IMR-90 (cell line): ENCODE data around the gene PRKAR2A. TPM values are rescaled to one million over a fixed set of nuclear protein-coding genes. Genes with fewer than 3 reads are reported as not detected.

Experiments used
- ATAC-seq: fragments of 200-7000 bp; cut with Tn5 transposase; 2 replicates; pipeline ENCODE4 v1.9.1; 2020; ENCODE audit warnings: low read depth, mild to moderate bottlenecking, moderate library complexity
- BruUV-seq: library from RNA; stranded (reverse); fragments of 400-500 nt; replicated peaks from 2 replicates; lab custom pipeline; 2021; lab: Mats Ljungman, UMichigan
- CTCF ChIA-PET: fragments of 300-600 bp; formaldehyde crosslinking; extraction: SDS; loops from one replicate; lab custom pipeline; 2021; ENCODE audit warnings: antibody characterized with exemption; lab: Yijun Ruan, JAX
- POLR2A ChIA-PET: fragments of 300-600 bp; sonication (Branson Sonifier 250); formaldehyde crosslinking; loops from one replicate; lab custom pipeline; 2022; ENCODE audit warnings: antibody characterized with exemption; ENCODE audit not compliant: unreplicated experiment; lab: Charles Lee
- DNase-seq: peaks from one replicate; pipeline ENCODE4 v3.0.0; 2013
- H2AFZ ChIP-seq: replicated peaks from 2 replicates; pipeline ENCODE3; 2013; ENCODE audit warnings: low read length, mild to moderate bottlenecking; ENCODE audit not compliant: poor library complexity
- H2AK5ac ChIP-seq: 2 replicates; pipeline ENCODE4 v1.6.1; 2013; ENCODE audit warnings: low read depth, low read length, inconsistent platforms
- H2AK9ac ChIP-seq: replicated peaks from 2 replicates; pipeline ENCODE3; 2013; ENCODE audit warnings: mild to moderate bottlenecking, low read depth, low read length, moderate library complexity; ENCODE audit not compliant: poor library complexity
- H2BK120ac ChIP-seq: 2 replicates; pipeline ENCODE4 v1.6.1; 2013; ENCODE audit warnings: low read depth, low read length, inconsistent platforms
- H2BK15ac ChIP-seq: 3 replicates; pipeline ENCODE4 v1.6.1; 2013; ENCODE audit warnings: low read depth, low read length, inconsistent platforms
- H2BK20ac ChIP-seq: 2 replicates; pipeline ENCODE4 v1.6.1; 2013; ENCODE audit warnings: low read depth, mild to moderate bottlenecking, inconsistent platforms, low read length, moderate library complexity
- H2BK5ac ChIP-seq: 2 replicates; pipeline ENCODE4 v1.6.1; 2013; ENCODE audit warnings: mild to moderate bottlenecking, low read depth, low read length, inconsistent platforms; ENCODE audit not compliant: poor library complexity, severe bottlenecking
- H3K14ac ChIP-seq: replicated peaks from 2 replicates; pipeline ENCODE4 v1.6.1; 2013; ENCODE audit warnings: low read depth, low read length, inconsistent platforms
- H3K18ac ChIP-seq: 2 replicates; pipeline ENCODE4 v1.6.1; 2013; ENCODE audit warnings: low read depth, low read length, control low read depth
- H3K23ac ChIP-seq: 2 replicates; pipeline ENCODE4 v1.6.1; 2013; ENCODE audit warnings: low read depth, low read length, inconsistent platforms
- H3K27ac ChIP-seq: 2 replicates; pipeline ENCODE4 v1.5.1; 2013; ENCODE audit warnings: mild to moderate bottlenecking, control low read depth, low read length; ENCODE audit not compliant: insufficient read depth
- H3K27me3 ChIP-seq: 2 replicates; pipeline ENCODE4 v1.6.1; 2013; ENCODE audit warnings: low read length; ENCODE audit not compliant: control insufficient read depth, insufficient read depth
- H3K36me3 ChIP-seq: 2 replicates; pipeline ENCODE4 v1.6.1; 2013; ENCODE audit warnings: low read length, mixed read lengths; ENCODE audit not compliant: control insufficient read depth, insufficient read depth
- H3K4ac ChIP-seq: 2 replicates; pipeline ENCODE4 v1.6.1; 2013; ENCODE audit warnings: low read depth, low read length, inconsistent platforms
- H3K4me1 ChIP-seq: 2 replicates; pipeline ENCODE4 v1.6.1; 2013; ENCODE audit warnings: low read length, mixed read lengths; ENCODE audit not compliant: control insufficient read depth, insufficient read depth
- H3K4me2 ChIP-seq: 2 replicates; pipeline ENCODE4 v1.6.1; 2013; ENCODE audit warnings: low read depth, mild to moderate bottlenecking, control low read depth, low read length, moderate library complexity
- H3K4me3 ChIP-seq: 2 replicates; pipeline ENCODE4 v1.5.1; 2013; ENCODE audit warnings: low read depth, mild to moderate bottlenecking, control low read depth, low read length, moderate library complexity; ENCODE audit not compliant: insufficient read depth
- H3K56ac ChIP-seq: 2 replicates; pipeline ENCODE4 v1.6.1; 2013; ENCODE audit warnings: low read length, inconsistent platforms; ENCODE audit not compliant: insufficient read depth; ENCODE audit errors: extremely low read depth
- H3K79me1 ChIP-seq, 2 experiments: 2 replicates each; pipeline ENCODE4 v1.6.1; 2013; ENCODE audit warnings: low read length in 2 of 2, inconsistent platforms in 1 of 2, low read depth in 1 of 2
- H3K9ac ChIP-seq: 2 replicates; pipeline ENCODE4 v1.6.1; 2013; ENCODE audit warnings: low read depth, low read length, control low read depth
- H3K9me1 ChIP-seq: 2 replicates; pipeline ENCODE4 v1.6.1; 2013; ENCODE audit warnings: low read length, inconsistent platforms; ENCODE audit not compliant: insufficient read depth
- H3K9me3 ChIP-seq: 2 replicates; pipeline ENCODE4 v1.6.1; 2013; ENCODE audit warnings: low read length; ENCODE audit not compliant: control insufficient read depth, insufficient read depth
- H4K20me1 ChIP-seq: 2 replicates; pipeline ENCODE4 v1.6.1; 2013; ENCODE audit warnings: low read length, inconsistent platforms; ENCODE audit not compliant: insufficient read depth
- H4K5ac ChIP-seq: 2 replicates; pipeline ENCODE4 v1.6.1; 2013; ENCODE audit warnings: mild to moderate bottlenecking, low read depth, low read length, control low read depth
- H4K8ac ChIP-seq, 2 experiments: 2 replicates each; pipeline ENCODE4 v1.6.1; 2013; ENCODE audit warnings: low read depth in 2 of 2, low read length in 2 of 2, control low read depth in 1 of 2, inconsistent platforms in 1 of 2
- H4K91ac ChIP-seq: 2 replicates; pipeline ENCODE4 v1.6.1; 2013; ENCODE audit warnings: low read depth, low read length, inconsistent platforms; ENCODE audit not compliant: insufficient read depth
- BHLHE40 ChIP-seq: fragments of 150-350 bp; IDR thresholded peaks from 2 replicates; pipeline ENCODE4 v1.6.1; 2016; ENCODE audit warnings: mild to moderate bottlenecking, low read depth, low read length
- CEBPB ChIP-seq: IDR thresholded peaks from 2 replicates; pipeline ENCODE4 v1.6.1; 2012; ENCODE audit warnings: low read depth, low read length, improper control_type of control experiment
- CHD1 ChIP-seq: IDR thresholded peaks from 2 replicates; pipeline ENCODE4 v1.6.1; 2012; ENCODE audit warnings: low read depth, low read length, improper control_type of control experiment
- FOS ChIP-seq: fragments of 150-350 bp; IDR thresholded peaks from 2 replicates; pipeline ENCODE4 v1.6.1; 2016; ENCODE audit warnings: low read depth, low read length
- MAFK ChIP-seq: IDR thresholded peaks from 2 replicates; pipeline ENCODE4 v1.6.1; 2012; ENCODE audit warnings: low read depth, low read length, improper control_type of control experiment
- MAZ ChIP-seq: IDR thresholded peaks from 2 replicates; pipeline ENCODE4 v1.6.1; 2012; ENCODE audit warnings: low read depth, mild to moderate bottlenecking, low read length, improper control_type of control experiment, moderate library complexity, borderline replicate concordance
- MXI1 ChIP-seq: IDR thresholded peaks from 2 replicates; pipeline ENCODE4 v1.6.1; 2012; ENCODE audit warnings: low read depth, mild to moderate bottlenecking, low read length, moderate library complexity, borderline replicate concordance
- POLR2A ChIP-seq: IDR thresholded peaks from 2 replicates; pipeline ENCODE4 v1.6.1; 2012; ENCODE audit warnings: mild to moderate bottlenecking, low read depth, low read length
- RAD21 ChIP-seq: IDR thresholded peaks from 2 replicates; pipeline ENCODE4 v1.6.1; 2012; ENCODE audit warnings: low read length, improper control_type of control experiment
- RCOR1 ChIP-seq: IDR thresholded peaks from 2 replicates; pipeline ENCODE4 v1.6.1; 2012; ENCODE audit warnings: mild to moderate bottlenecking, low read length, improper control_type of control experiment; ENCODE audit not compliant: insufficient replicate concordance
- RFX5 ChIP-seq: IDR thresholded peaks from 2 replicates; pipeline ENCODE4 v1.8.0; 2012; ENCODE audit warnings: low read depth, mild to moderate bottlenecking, low read length, moderate library complexity
- SMC3 ChIP-seq: fragments of 150-350 bp; IDR thresholded peaks from 2 replicates; pipeline ENCODE4 v1.6.1; 2016; ENCODE audit warnings: low read depth, mild to moderate bottlenecking, antibody characterized with exemption, low read length, moderate library complexity
- WGBS, 2 experiments: methylation state at CpG; one replicate each; pipeline versions ENCODE4 v1.1.5 to v1.1.7; 2013; ENCODE audit warnings: missing lambda C conversion rate in 2 of 2; ENCODE audit not compliant: insufficient read length in 1 of 2; ENCODE audit errors: extremely low coverage in 2 of 2; 5-methylcytosine and 5-hydroxymethylcytosine counted together
- dilution Hi-C: fragments of 300-500 bp; cut with HindIII; formaldehyde crosslinking; loops from one replicate; pipeline ENCODE4 v1.14.3; 2018; ENCODE audit warnings: low sequenced_read_pairs; ENCODE audit not compliant: unreplicated experiment
- in situ Hi-C: fragments of 300-500 bp; cut with MboI; formaldehyde crosslinking; loops from 3 replicates; pipeline ENCODE4 v1.14.3; 2019; ENCODE audit warnings: low sequenced_read_pairs, inconsistent platforms, mixed read lengths
- intact Hi-C: fragments of 100-400 bp; cut with micrococcal nuclease; formaldehyde crosslinking; loops from 2 replicates; pipeline ENCODE4 v1.10.0; 2022
- polyA plus RNA-seq, 3 experiments: library from polyadenylated mRNA; depleted of rRNA; stranded (reverse); fragments of >200 nt; gene quantifications; 2 replicates each; pipeline ENCODE4 v1.2.3, GENCODE V29; 2012; ENCODE audit warnings: low replicate concordance in 1 of 3
- total RNA-seq: library from RNA; depleted of rRNA; stranded (reverse); fragments of >200 nt; gene quantifications from 2 replicates; pipeline ENCODE4 v1.2.3, GENCODE V29; 2012
- TF ChIP-seq, protein P1 (sequence below): fragments of 150-350 bp; IDR thresholded peaks from 2 replicates; pipeline ENCODE4 v1.6.1; 2016; ENCODE audit warnings: low read depth, mild to moderate bottlenecking, low read length, moderate library complexity, borderline replicate concordance

The PRKAR2A gene
- total and polyA plus RNA-seq, 2 of the 4 experiments (the other 2 are of a cell fraction): 11.3 to 48.2 TPM

DNA sequence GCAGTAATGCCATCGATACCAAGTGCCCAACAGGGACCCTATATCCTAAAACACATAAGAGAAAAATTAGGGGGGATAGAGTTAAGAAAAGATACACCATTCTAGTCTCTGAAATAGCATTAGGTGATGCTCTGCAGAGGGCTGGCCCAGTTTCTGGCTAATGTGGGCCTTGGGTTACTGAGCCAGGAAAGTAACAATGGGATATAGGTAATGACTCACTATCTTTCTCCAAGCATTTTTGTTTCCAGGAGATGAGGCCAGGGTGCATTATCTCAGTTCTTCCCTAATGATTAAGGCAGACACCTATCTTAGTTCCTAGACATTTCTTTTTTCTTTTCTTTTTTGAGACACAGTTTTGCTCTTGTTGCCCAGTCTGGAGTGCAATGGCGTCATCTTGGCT is 50.0 kb downstream of the PRKAR2A start:
- ChIA-PET POLR2A (no interaction called here), CTCF (no interaction called here)
- no peak overlapping the region for H3K27ac ChIP-seq
- H4K91ac ChIP-seq: no peak overlapping the region
- H3K23ac ChIP-seq: no peak overlapping the region
- no peak overlapping the region for H2AK5ac ChIP-seq
- H4K5ac ChIP-seq: no peak overlapping the region
- H3K18ac ChIP-seq: no peak overlapping the region
- no peak overlapping the region for H4K8ac ChIP-seq
- BruUV-seq: no TSS peak
- H3K9me1 ChIP-seq: 0 out of 2 replicates have a peak, but pooled peaks cover 3% of the 10 kb centered on the region
- no peak for ATAC-seq
- H3K4me1 ChIP-seq: no peaks in the 10 kb centered on the region
- WGBS, 2 experiments: no CpG with 5 or more reads among the region's 2 CpGs
- peaks cover 5% of the 10 kb centered on the region for H3K36me3 ChIP-seq
- H3K4me2 ChIP-seq: no peak overlapping the region
- H2AK9ac ChIP-seq: no peak overlapping the region
- H2BK15ac ChIP-seq: no peak overlapping the region
- H3K4me3 ChIP-seq: no peak overlapping the region
- no peak overlapping the region for H3K56ac ChIP-seq
- H3K9ac ChIP-seq: no peak overlapping the region
- in situ Hi-C loops: no loop called here
- peaks cover 0 to 8% of the 10 kb centered on the region in 2 experiments; a peak in 3 of 4 replicates for H3K79me1 ChIP-seq
- intact Hi-C loops: no loop called here
- TF ChIP-seq CEBPB (no peak), RCOR1 (no peak), MAZ (no peak), SMC3 (no peak), MXI1 (no peak), RAD21 (no peak), MAFK (no peak), CHD1 (no peak), BHLHE40 (no peak), POLR2A (no peak), FOS (no peak), RFX5 (no peak)
- TF ChIP-seq, protein P1, sequence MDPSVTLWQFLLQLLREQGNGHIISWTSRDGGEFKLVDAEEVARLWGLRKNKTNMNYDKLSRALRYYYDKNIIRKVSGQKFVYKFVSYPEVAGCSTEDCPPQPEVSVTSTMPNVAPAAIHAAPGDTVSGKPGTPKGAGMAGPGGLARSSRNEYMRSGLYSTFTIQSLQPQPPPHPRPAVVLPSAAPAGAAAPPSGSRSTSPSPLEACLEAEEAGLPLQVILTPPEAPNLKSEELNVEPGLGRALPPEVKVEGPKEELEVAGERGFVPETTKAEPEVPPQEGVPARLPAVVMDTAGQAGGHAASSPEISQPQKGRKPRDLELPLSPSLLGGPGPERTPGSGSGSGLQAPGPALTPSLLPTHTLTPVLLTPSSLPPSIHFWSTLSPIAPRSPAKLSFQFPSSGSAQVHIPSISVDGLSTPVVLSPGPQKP: no peak
- H2BK20ac ChIP-seq: no peak overlapping the region
- dilution Hi-C loops: no loop called here
- no peak overlapping the region for H2BK5ac ChIP-seq
- H3K9me3 ChIP-seq: no peaks in the 10 kb centered on the region
- no peak overlapping the region for H3K14ac ChIP-seq
- no peak overlapping the region for H3K4ac ChIP-seq
- no peak overlapping the region for H2BK120ac ChIP-seq
- no peak overlapping the region for H2AFZ ChIP-seq
- H3K27me3 ChIP-seq: no peaks in the 10 kb centered on the region
- H4K20me1 ChIP-seq: no peaks in the 10 kb centered on the region
- DNase-seq: no peak
